NCI-H82 (cell line): ENCODE data around the gene PSMD7.

Experiments used
- DNase-seq: peaks from one replicate; lab custom pipeline; 2025; lab: John Stamatoyannopoulos, UW

The PSMD7 gene

DNA sequence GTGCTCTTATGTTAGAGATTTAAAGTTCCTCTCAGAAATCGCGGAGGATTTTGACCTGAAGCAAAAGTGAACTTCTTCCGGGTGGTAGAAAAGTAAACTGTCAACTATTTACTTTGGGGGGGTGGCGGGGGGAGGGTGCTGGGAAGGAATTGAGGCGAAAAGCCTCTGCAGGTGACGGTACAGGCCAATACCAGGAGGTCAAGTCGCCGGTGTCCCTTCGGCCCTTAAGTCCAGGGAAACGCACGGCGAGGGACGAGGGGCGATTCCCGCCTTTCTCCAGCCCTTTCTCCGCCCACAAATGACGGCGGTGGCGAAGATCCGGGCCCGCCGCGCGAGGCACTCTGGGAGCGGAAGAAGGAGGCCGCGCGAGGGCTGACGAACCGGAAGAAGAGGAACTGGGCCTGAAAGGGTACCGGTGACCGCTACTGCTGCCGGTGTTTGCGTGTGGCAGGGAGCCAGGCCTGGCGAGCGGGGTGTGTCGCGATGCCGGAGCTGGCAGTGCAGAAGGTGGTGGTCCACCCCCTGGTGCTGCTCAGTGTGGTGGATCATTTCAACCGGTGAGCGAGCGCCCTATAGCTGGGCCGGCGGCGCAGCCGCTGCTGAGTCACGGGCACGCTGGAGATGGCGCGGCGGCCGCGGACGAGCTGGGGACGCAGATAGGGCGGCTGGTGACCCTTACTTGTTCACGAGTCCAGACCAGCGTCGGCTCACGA, at the start of gene PSMD7:
Gene PSMD7 (plus strand): TSS at position 383 of the 713 bp plus-strand sequence. CDS start 101 bp downstream, at position 484.
- DNase-seq, result peak; percentile 92

DNA sequence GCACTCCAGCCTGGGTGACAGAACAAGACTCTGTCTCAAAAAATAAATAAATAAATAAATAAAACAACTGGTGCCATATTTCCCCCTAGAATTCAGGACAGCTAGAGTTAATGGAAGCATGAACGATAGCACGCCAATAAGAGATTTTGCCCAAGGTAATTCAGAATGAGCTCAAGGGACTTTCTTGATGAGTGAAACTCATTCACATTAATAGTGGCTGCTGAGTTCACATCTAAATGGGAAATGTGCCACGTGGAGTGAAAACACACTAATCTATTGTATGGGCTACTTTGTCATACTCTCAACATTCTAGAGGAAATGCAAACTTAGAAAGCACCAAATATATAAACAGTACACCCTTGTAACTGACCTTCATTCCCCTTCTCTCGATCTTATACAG, 47.4 kb upstream of the PSMD7 start:
- DNase-seq, result no peak

DNA sequence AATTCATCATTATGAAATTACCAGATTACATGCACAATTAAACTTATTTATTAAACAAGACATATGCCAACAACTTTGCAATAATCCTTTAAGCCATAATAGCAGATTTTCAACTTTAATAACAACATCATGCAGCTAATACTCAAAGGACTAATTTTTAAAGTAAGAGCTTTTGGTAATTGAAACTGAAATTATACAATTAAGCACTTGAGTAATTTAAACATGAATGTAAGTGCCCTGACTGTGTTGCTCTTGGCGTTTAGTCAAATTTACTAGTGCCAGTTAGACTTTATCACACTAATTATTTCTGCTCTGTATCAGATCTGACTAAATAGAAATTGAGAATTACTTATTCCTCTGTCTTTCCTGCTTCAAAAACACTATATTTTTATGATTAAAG, 46.8 kb upstream of the PSMD7 start:
- DNase-seq, result no peak

DNA sequence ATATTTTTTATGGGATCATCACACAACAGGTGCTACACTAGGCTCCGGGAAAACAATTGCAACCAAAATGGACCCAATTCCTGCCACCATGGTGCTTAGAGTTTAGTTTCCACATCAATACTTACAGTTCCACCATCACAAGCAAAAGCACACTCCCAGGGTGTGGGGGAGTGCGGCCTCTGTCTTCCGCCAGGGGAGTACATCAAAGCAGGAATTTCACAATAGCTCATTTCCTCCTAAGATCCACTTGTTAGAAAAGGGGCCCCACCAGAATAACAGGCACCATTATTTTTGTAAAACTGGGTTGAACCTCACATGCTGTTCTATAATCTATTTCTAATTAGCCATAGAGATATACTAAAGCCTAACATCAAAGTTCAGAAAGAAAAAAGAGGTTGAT, 44.3 kb upstream of the PSMD7 start:
- no peak for DNase-seq

DNA sequence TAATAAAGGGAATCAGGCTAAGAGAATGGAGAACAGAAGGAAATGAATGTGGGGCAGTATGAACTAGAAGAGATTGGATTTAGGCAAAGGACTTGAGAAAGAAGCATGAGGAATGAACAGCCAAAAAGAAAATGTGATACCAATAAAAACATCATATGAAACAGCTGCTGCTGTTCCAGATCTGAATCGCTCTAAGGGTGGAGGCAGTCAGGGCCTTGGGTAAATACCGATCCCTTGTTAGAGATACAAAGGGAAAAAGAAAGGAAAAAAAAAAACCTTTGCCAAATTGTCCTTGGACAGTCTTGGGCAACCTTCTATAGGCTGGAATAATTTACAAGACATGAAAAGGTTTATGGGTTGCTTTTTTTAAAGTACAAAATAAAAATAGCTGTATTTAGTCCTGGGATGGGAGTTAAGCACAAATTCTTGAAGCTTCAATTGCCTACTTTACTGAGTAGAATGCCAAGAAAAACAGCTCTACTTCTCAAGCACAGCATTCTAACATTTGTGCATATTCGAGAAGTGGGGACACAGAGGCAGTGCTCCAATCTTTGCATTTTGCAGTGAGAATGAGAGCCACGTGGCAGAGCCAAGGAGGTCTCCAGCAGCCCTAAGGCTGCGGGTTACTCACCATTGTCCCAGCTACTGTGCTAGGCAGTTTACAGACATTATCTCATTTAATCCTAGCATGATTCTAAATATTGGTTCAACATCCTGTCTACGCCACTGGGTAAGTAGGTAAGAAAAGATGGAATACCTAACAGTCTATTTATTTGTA, 43.3 kb upstream of the PSMD7 start:
- DNase-seq, result no peak

GRCh38 chr16:74257061-74257460, 39.6 kb upstream of the PSMD7 start:
- DNase-seq, result no peak

DNA sequence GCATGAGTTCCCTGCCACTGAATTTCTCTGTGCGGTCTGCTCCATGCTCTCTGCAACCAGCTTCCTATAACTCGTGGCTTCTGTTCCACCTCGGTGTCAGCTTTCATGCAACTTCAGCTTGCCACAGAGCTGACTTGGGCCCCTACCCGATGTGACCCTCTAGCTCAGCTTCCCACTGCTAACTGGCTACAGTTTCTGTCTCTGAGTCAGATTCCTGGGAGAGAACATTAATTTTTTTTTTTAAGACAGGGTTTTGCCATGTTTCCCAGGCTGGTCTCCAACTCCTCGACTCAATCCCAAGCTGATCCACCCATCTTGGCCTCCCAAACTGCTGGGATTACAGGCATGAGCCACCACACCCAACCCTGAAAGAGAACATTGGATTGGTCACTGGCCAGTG, 35.5 kb upstream of the PSMD7 start:
- DNase-seq, result no peak

DNA sequence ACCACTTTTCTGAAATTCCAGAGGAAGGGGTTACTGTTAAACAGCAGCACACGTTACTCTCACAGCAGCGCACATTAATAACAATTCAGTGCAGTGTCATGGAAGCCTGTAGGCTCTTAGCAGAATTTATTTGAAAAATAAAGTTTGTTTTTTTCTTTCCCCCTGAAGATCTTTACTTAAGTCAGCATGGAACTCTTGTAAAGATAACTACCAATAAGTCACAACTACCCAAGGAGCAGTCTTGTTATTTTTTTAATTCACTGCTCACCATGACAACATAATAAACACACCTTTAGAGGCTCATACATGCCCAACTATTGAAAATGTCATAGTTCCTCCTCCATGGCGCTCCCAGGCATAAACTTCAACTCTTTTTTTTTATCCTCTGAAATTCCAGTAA, 31.8 kb upstream of the PSMD7 start:
- no peak for DNase-seq

- no peak for DNase-seq
Observed at GRCh38 chr16:74268372-74268782, 28.2 kb upstream of the PSMD7 start.

- DNase-seq, result no peak
Observed at GRCh38 chr16:74271872-74272271, 24.7 kb upstream of the PSMD7 start.

DNA sequence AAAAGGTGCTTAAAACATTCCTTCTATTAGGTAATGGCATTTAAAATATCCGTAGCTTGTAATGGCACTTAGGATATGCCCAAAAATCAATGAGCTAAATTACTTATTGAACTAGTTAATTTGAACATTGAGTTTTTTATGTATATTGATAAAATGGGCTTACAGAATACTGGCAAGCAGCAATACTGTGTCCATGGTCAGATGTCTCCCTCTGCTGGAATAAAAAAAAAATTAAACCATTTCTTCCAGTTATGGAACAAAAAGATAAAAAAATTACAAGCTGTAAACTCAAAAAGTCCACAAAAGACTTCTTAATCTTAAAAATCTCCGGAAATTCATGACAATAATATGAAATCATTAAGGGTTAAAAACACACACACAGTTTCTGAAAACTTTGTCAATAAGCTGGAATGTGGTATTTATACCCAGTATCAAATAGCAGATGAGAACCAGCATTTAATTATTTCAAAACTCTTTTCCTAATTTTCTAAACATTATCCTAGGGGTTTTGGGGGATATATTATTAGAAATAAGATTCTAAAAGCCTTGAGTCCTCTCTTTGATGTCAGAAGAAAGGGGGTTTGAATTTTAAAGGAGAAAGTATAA, 21.5 kb upstream of the PSMD7 start:
- peak; percentile 38 for DNase-seq

DNA sequence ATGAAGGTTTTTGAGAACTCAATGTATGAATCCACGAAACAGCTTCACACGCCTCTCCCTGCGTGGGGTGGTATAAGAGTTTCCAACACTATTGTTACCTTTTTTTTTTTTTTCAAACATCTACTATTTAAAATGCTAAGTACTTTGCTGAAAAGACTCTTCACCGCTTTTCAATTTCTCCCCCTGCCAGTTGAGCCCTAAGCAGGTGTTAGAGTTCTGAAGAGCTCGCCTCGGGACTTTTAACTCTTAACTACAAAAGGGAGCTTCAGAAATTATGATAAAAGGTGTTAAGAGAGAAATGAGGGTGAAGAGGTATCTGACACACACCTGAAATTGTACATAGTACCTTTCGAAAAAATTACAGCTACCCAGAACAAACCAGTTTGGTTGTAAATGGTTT, 20.9 kb upstream of the PSMD7 start:
- no peak for DNase-seq

- no peak for DNase-seq
Observed at GRCh38 chr16:74277974-74278373, 18.6 kb upstream of the PSMD7 start.

DNA sequence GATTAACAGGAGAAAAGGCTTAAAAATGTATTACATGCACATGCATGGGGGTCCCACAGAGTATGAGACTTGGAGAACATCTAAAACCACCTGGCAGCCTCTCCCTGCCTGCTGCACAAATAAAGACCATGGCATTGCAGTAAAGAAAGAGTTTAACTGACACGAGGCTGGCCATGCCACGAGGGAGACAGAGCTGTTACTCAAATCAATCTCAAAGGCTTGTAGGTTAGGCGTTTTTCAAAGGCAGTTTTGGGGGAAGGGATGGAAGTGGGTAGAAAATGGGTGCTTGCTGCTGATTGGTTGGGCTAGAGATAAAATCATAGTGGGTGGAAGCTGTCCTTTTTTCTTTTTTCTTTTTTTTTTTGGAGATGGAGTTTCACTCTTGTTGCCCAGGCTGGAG, 17.3 kb upstream of the PSMD7 start:
- DNase-seq, result no peak

DNA sequence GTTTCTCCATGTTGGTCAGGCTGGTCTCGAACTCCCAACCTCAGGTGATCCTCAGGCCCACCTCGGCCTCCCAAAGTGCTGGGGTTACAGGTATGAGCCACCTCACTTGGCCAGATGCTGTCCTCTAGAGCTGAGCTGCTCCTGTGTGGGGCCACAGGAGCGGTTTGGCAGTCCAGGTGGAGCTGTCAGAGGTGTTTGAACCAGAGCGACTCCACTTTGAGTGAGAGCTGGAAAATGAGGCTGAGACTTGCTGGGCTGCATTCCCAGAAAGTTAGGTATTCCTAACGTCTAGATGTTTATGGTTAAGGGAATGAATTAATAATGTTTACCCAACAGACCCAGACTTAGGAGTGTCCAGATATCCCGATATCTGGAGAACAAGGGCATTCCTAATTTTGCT, 16.8 kb upstream of the PSMD7 start:
- no peak for DNase-seq

GRCh38 chr16:74280448-74280847, 16.2 kb upstream of the PSMD7 start:
- no peak for DNase-seq

DNA sequence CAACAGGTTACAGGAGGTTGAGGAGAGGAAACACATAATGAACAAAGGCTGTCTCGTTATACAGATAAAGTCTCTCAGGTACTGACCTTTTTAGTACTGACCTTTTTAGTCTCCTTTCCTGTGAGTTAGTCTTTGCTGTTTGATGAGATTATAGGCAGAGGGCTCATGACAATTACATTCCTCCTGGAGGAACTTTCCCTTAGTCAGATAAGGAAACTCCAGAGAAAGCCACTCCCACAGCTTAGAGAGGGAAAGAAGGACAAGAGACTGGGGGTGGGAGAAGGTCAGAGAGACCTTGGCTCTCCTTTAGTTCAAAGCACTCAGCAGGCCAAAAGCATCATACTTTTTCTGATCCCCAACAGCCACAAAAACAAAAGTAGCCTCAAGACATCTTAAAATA, 15.3 kb upstream of the PSMD7 start:
- peak; percentile 37 for DNase-seq

- no peak for DNase-seq
Observed at GRCh38 chr16:74283716-74284115, 12.9 kb upstream of the PSMD7 start.

GRCh38 chr16:74288065-74288464, 8.5 kb upstream of the PSMD7 start:
- no peak for DNase-seq

- DNase-seq, result no peak
Observed at GRCh38 chr16:74290356-74290755, 6.3 kb upstream of the PSMD7 start.

GRCh38 chr16:74291176-74291575, 5.4 kb upstream of the PSMD7 start:
- no peak for DNase-seq

- no peak for DNase-seq
Observed at GRCh38 chr16:74291577-74292208, 4.9 kb upstream of the PSMD7 start.

DNA sequence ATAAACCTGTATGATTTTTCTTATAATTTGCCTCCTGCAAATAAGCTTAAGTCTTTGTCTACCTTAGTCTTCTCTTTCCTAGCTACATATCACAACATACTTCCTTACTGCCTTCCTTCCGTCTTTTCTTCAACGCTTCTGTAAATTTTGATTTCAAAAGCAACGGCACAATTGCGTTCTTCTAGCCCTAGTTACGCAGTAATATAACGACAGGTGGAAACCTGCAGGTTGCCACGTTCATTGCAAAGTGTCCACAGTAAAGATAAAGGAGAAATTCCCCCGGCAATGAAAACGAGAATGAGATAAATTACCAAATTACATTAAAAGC, 546 bp upstream of the PSMD7 start:
- no peak for DNase-seq
